CD4-positive, alpha-beta T cell (primary cell): Measurements from ENCODE around the gene RBMS2. TPM values are rescaled to one million over a fixed set of nuclear protein-coding genes. Genes with fewer than 3 reads are reported as not detected.
"Not testable (repeated sequence)": the region's sequence is repeated elsewhere in the genome, so short reads cannot be mapped to it uniquely, and the experiment has no call there.

Source experiments
- ATAC-seq: fragments of 200-7000 bp; cut with Tn5 transposase; one replicate; pipeline ENCODE4 v1.10.0; 2022; ENCODE audit warnings: mild to moderate bottlenecking; ENCODE audit not compliant: poor library complexity
- CTCF ChIA-PET: fragments of 350-600 bp; sonication (Branson Sonifier 250); formaldehyde crosslinking; loops from one replicate; lab custom pipeline; 2021; ENCODE audit warnings: antibody characterized with exemption, inconsistent platforms; lab: Charles Lee
- POLR2A ChIA-PET: fragments of 350-600 bp; sonication (Branson Sonifier 250); formaldehyde crosslinking; loops from one replicate; lab custom pipeline; 2021; ENCODE audit warnings: antibody characterized with exemption, inconsistent platforms; lab: Charles Lee
- DNase-seq, 14 experiments: peaks; one replicate each; pipeline ENCODE4 v3.0.0-alpha.2; 2013 to 2020; ENCODE audit warnings: mixed read lengths in 2 of 14
- H3K27ac ChIP-seq, 2 donors: one replicate each; pipeline versions ENCODE4 v1.5.1 to v1.7.0; 2013; ENCODE audit warnings: low read length in 2 of 2, low read depth in 1 of 2, mild to moderate bottlenecking in 1 of 2
- H3K27me3 ChIP-seq, 2 experiments: 1 replicate in 1 of 2; 2 replicates in 1 of 2; pipeline versions ENCODE4 v1.6.1 to v1.7.0; 2013; ENCODE audit warnings: low read length in 2 of 2, control low read depth in 1 of 2, mild to moderate bottlenecking in 1 of 2, moderate library complexity in 1 of 2; ENCODE audit not compliant: insufficient read depth in 2 of 2, control insufficient read depth in 1 of 2
- H3K36me3 ChIP-seq: one replicate; pipeline ENCODE4 v1.6.1; 2013; ENCODE audit warnings: low read length, control low read depth; ENCODE audit not compliant: insufficient read depth
- H3K4me1 ChIP-seq: one replicate; pipeline ENCODE4 v1.6.1; 2013; ENCODE audit warnings: low read length, control low read depth; ENCODE audit not compliant: insufficient read depth
- H3K4me3 ChIP-seq: one replicate; pipeline ENCODE4 v1.5.1; 2013; ENCODE audit warnings: mild to moderate bottlenecking, low read length, moderate library complexity
- H3K9me3 ChIP-seq, 2 experiments: 1 replicate in 1 of 2; 2 replicates in 1 of 2; pipeline versions ENCODE4 v1.6.1 to v1.7.0; 2013; ENCODE audit warnings: low read length in 2 of 2, mild to moderate bottlenecking in 2 of 2, control low read depth in 1 of 2, moderate library complexity in 1 of 2; ENCODE audit not compliant: control insufficient read depth in 1 of 2, insufficient read depth in 1 of 2
- H3K27ac Mint-ChIP-seq: one replicate; pipeline ENCODE4 v1.8.0; 2020; ENCODE audit warnings: mixed read lengths
- H3K27me3 Mint-ChIP-seq: one replicate; pipeline ENCODE4 v1.8.0; 2021; ENCODE audit warnings: mixed read lengths
- H3K36me3 Mint-ChIP-seq: one replicate; pipeline ENCODE4 v1.8.0; 2021; ENCODE audit warnings: low read depth, mixed read lengths
- H3K4me1 Mint-ChIP-seq: one replicate; pipeline ENCODE4 v1.8.0; 2021; ENCODE audit warnings: low read depth, mixed read lengths
- H3K4me3 Mint-ChIP-seq: one replicate; pipeline ENCODE4 v1.8.0; 2020; ENCODE audit warnings: mild to moderate bottlenecking, mixed read lengths
- H3K9me3 Mint-ChIP-seq: one replicate; pipeline ENCODE4 v1.8.0; 2020; ENCODE audit warnings: mixed read lengths
- CTCF ChIP-seq: fragments of 200-600 bp; IDR thresholded peaks from one replicate; pipeline ENCODE4 v1.8.0; 2022; ENCODE audit warnings: antibody characterized with exemption, mild to moderate bottlenecking
- intact Hi-C, 2 experiments: fragments of 100-400 bp; cut with DNase I in 1 of 2; cut with micrococcal nuclease in 1 of 2; formaldehyde crosslinking; loops; one replicate each; pipeline versions ENCODE4 v1.15.1 to v1.9.0; 2023 to 2025; cut with DNase I, micrococcal nuclease
- total RNA-seq, 174 experiments: library from RNA in 2 of 174; stranded (reverse) in 2 of 174; gene quantifications; one replicate each; pipeline ENCODE4 v1.2.3 and lab custom pipeline; 2021 to 2026

RBMS2 gene
- total RNA-seq, 2 experiments from 2014 or later, result 5.1 to 10.8 TPM

- H3K27me3 Mint-ChIP-seq, result no peaks in the 10 kb centered on the region
- Histone ChIP-seq H3K27ac (no peak overlapping the region), H3K9me3 (no peaks in the 10 kb centered on the region), H3K4me3 (no peak overlapping the region), H3K27me3 (no peaks in the 10 kb centered on the region), H3K4me1 (peaks cover 27% of the 10 kb centered on the region), H3K36me3 (no peaks in the 10 kb centered on the region)
- ChIA-PET CTCF (interaction anchor here (1.3 to 2.0 kb wide), 3 partner anchors 50 to 62 kb away, joined by 4 to 13 read pairs (median 7); no protein-coding TSS in a partner anchor), POLR2A (no interaction called here)
- intact Hi-C loops, result no loop called here
- no peak for TF ChIP-seq CTCF
- H3K4me3 Mint-ChIP-seq, result no peak overlapping the region
- H3K27ac Mint-ChIP-seq, result no peak overlapping the region
- DNase-seq, result no peak
- H3K36me3 Mint-ChIP-seq, result no peaks in the 10 kb centered on the region
- H3K4me1 Mint-ChIP-seq, result peaks cover 23% of the 10 kb centered on the region
- no peak for ATAC-seq
- no peaks in the 10 kb centered on the region for H3K9me3 Mint-ChIP-seq
These were observed 52.6 kb downstream of the RBMS2 start for GRCh38 chr12:56574210-56574609.

- intact Hi-C loops, POLR2A ChIA-PET, H3K9me3 ChIP-seq, H3K9me3 Mint-ChIP-seq, H3K27ac Mint-ChIP-seq, H3K27me3 ChIP-seq, H3K4me3 ChIP-seq, DNase-seq, ATAC-seq, H3K27me3 Mint-ChIP-seq, H3K4me3 Mint-ChIP-seq, H3K36me3 Mint-ChIP-seq, H3K27ac ChIP-seq, CTCF ChIA-PET, H3K36me3 ChIP-seq: not testable (repeated sequence)
- peaks cover 14% of the 10 kb centered on the region for H3K4me1 Mint-ChIP-seq
- peaks cover 15% of the 10 kb centered on the region for H3K4me1 ChIP-seq
These were observed 55.6 kb downstream of the RBMS2 start for GRCh38 chr12:56577248-56577647.

GRCh38 chr12:56578983-56579546, 57.4 kb downstream of the RBMS2 start:
- H3K36me3 Mint-ChIP-seq, result no peaks in the 10 kb centered on the region
- H3K9me3 ChIP-seq, result no peaks in the 10 kb centered on the region
- H3K27ac ChIP-seq, result no peak overlapping the region
- ATAC-seq (no peak), DNase-seq (no peak)
- ChIA-PET POLR2A (no interaction called here), CTCF (interaction anchor here (1.3 kb wide), 1 partner anchor 66 kb away, joined by 3 read pairs; no protein-coding TSS in a partner anchor)
- H3K36me3 ChIP-seq, result no peaks in the 10 kb centered on the region
- H3K27me3 Mint-ChIP-seq, result no peaks in the 10 kb centered on the region
- no peak overlapping the region for H3K4me3 ChIP-seq
- H3K4me1 Mint-ChIP-seq, result peaks cover 16% of the 10 kb centered on the region
- peaks cover 10% of the 10 kb centered on the region for H3K4me1 ChIP-seq
- intact Hi-C loops, result no loop called here
- TF ChIP-seq CTCF, result no peak
- H3K4me3 Mint-ChIP-seq, result no peak overlapping the region
- H3K27ac Mint-ChIP-seq, result no peak overlapping the region
- H3K9me3 Mint-ChIP-seq, result no peaks in the 10 kb centered on the region
- no peaks in the 10 kb centered on the region for H3K27me3 ChIP-seq
